ENCODE data around the gene UBTD2.

The UBTD2 gene

DNA sequence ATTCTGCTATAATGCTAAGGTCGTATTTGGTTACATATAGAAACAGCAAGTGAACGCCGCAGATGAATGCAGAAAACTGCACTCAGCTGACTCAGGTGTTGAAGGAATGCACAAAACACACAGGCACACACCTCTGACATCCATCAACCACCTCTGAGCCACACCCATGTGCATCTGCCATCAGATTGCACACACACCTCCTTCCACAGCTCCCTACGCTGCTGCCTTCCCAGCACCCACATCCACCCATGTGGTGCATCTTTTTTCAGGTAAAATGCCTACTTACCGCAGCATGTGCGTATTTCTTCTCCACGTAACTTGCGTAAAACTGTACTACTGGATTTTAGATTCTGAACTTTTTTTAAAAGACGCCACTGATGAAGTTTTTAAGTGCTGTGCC, 102.6 kb downstream of the UBTD2 start:
- no peak for TF ChIP-seq CTCF (IDR thresholded peaks at IDR 0.05)
- H3K27ac ChIP-seq: peak overlapping the region; percentile 96
- peaks cover 44% of the 10 kb centered on the region for H3K36me3 ChIP-seq
- H3K27me3 ChIP-seq: no peaks in the 10 kb centered on the region
- peak overlapping the region in 1 of 2 experiments; percentile 74 for H3K4me3 ChIP-seq (ENCODE audit: low read depth in 1 of 2, low read length in 1 of 2)
- no peaks in the 10 kb centered on the region for H3K9me3 ChIP-seq
- peaks cover 93 to 98% of the 10 kb centered on the region in 2 experiments for H3K4me1 ChIP-seq (ENCODE audit: control insufficient read depth in 1 of 2, insufficient read depth in 1 of 2, low read depth in 1 of 2, low read length in 1 of 2)

DNA sequence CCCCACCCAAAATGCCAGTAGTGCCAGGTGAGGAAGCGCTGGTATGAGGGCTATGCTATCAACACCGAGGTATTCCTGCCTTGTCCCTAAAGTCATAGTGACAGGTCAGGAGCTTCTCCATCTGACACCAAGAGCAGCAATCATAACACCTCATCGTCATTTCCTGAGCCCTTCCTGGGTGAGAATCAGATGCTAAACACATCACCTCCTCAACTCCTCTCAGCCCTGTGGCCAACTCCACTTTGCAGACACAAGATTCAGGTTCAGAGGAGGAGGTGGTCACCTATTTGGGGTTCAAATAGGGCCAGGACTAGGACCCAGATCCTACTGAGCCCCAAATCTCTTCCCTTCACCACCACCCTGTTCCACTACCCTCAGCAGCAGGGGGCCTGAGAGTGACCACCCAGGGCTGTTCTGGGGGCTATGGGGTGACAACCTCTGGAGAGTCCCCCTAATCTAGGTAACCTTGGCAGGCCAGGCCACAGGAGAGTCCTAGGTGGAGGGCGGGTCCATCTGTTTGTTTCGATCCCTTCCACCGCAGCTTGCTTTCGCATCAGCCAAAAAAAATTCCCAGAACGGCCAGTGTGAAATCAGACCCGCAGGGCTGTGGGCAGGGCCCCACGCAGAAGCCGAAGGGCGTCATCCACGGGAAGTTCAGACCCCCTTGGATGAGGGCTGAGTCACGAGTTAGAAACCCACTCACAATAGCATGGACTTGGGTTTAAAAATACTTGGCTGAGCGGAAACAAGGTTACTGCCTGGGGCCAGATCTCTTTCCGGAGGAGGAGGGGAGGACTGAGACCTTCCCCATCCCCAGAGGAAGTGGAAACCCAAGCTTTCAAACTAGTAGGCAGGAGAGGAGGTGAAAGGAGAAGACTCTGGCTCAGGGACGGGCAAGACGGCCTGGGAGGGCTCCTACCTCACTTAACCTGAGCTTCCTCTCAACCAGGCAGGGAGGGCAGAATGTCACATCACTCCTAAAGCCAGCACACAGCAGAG, 104.3 kb downstream of the UBTD2 start:
- Histone ChIP-seq H3K9me3 (no peaks in the 10 kb centered on the region), H3K4me1 (ENCODE audit: control insufficient read depth in 1 of 2, insufficient read depth in 1 of 2, low read depth in 1 of 2, low read length in 1 of 2) (peaks cover 93 to 98% of the 10 kb centered on the region in 2 experiments), H3K27me3 (no peaks in the 10 kb centered on the region), H3K4me3 (ENCODE audit: low read depth in 1 of 2, low read length in 1 of 2) (peak overlapping the region; percentile 59 to 74), H3K36me3 (peaks cover 32% of the 10 kb centered on the region), H3K27ac (peak overlapping the region; percentile 96)
- TF ChIP-seq CTCF (IDR thresholded peaks at IDR 0.05): no peak

DNA sequence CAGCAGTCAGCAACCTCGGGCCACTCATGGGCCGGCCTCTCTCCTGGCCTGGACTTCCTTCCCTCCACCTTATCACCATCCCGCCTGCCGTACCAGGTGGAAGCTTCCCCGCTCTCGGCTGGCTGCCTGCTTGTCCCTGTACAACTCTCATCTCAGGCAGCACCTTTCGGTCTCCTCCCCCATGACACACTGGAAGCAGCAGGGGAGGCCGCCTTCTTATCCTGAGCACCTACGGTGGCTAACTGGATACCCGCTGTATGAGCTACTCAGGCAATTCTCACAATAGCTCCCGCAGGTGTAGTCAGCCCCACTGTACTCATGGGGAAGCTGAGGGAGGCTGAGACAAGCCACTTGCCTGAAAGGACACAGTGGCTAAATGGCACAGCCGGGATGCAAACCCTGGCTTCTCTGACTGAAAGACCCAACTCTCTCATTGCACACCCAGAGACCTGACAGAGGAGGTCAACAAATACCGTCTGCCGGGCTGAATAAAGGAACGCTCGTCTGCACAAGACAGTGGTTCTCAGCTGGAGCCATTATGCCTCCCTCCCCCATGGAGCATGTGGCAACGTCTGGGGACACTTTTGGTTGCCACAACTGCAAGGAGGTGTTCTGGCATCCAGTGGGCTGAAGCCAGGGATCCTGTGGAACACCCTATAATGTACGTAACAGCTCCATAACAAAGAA, 105.1 kb downstream of the UBTD2 start:
- peak overlapping the region; percentile 59 to 74 for H3K4me3 ChIP-seq (ENCODE audit: low read depth in 1 of 2, low read length in 1 of 2)
- peak overlapping the region; percentile 96 for H3K27ac ChIP-seq
- no peak for TF ChIP-seq CTCF (IDR thresholded peaks at IDR 0.05)

GRCh38 chr5:172177176-172177575, 106.4 kb downstream of the UBTD2 start:
- Histone ChIP-seq H3K36me3 (peaks cover 19% of the 10 kb centered on the region), H3K27me3 (no peaks in the 10 kb centered on the region), H3K4me3 (ENCODE audit: low read depth in 1 of 2, low read length in 1 of 2) (peak overlapping the region; percentile 59 to 74), H3K4me1 (ENCODE audit: control insufficient read depth in 1 of 2, insufficient read depth in 1 of 2, low read depth in 1 of 2, low read length in 1 of 2) (peaks cover 97 to 98% of the 10 kb centered on the region in 2 experiments), H3K9me3 (no peaks in the 10 kb centered on the region), H3K27ac (peak overlapping the region; percentile 96)
- no peak for TF ChIP-seq CTCF (IDR thresholded peaks at IDR 0.05)

More for the DNA sequence above, 105.1 kb downstream of the UBTD2 start:
- H3K36me3 ChIP-seq: peaks cover 23% of the 10 kb centered on the region
- H3K4me1 ChIP-seq (ENCODE audit: control insufficient read depth in 1 of 2, insufficient read depth in 1 of 2, low read depth in 1 of 2, low read length in 1 of 2): peaks cover 93 to 98% of the 10 kb centered on the region in 2 experiments
- H3K9me3 ChIP-seq: no peaks in the 10 kb centered on the region
- no peaks in the 10 kb centered on the region for H3K27me3 ChIP-seq

DNA sequence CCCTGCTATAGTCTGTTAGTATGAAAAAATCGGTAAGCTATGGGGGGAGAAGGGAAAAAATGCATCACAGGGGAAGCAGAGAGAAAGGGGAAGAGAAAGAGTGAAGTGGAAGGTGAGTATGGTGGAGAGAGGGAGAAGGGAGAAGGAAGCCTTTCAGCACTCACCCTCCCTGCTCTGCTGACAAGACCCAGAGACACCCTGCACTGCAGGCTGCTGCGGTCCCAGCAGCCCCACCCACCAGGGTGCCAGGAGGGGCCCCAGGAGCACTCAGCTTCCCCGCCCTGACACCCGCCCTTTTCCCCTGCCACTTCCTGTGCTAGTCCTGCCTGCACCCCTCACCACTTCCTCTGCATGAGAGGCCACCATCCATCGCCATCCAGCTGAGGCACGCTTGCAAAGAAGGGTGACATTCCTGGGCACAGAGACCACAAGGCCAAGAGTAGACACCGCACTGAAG, 108.3 kb downstream of the UBTD2 start:
- Histone ChIP-seq H3K27ac (peak overlapping the region; percentile 96), H3K9me3 (no peaks in the 10 kb centered on the region), H3K4me3 (ENCODE audit: low read depth in 1 of 2, low read length in 1 of 2) (peak overlapping the region; percentile 74 to 76), H3K4me1 (ENCODE audit: control insufficient read depth in 1 of 2, insufficient read depth in 1 of 2, low read depth in 1 of 2, low read length in 1 of 2) (peaks cover 94 to 100% of the 10 kb centered on the region in 2 experiments), H3K27me3 (no peaks in the 10 kb centered on the region), H3K36me3 (peaks cover 25% of the 10 kb centered on the region)
- peak; percentile 46 for TF ChIP-seq CTCF (IDR thresholded peaks at IDR 0.05)
